ENCODE results near the gene ACAA1. TPM values are rescaled to one million over a fixed set of nuclear protein-coding genes. Genes with fewer than 3 reads are reported as not detected.
A peak's percentile ranks its signal among the peaks of the same experiment; 100 is the strongest.

Gene ACAA1
- total and polyA plus RNA-seq, 12 donors: 76.4 to 136 (median 117) TPM

GRCh38 chr3:38129058-38129457 is 7.9 kb downstream of the ACAA1 start:
- TF ChIP-seq CTCF (IDR thresholded peaks at IDR 0.05): no peak
- Histone ChIP-seq H3K4me3 (no peak overlapping the region), H3K4me1 (peaks cover 0 to 53% (median 25%) of the 10 kb centered on the region in 9 donors), H3K27me3 (no peaks in the 10 kb centered on the region), H3K9me3 (no peaks in the 10 kb centered on the region), H3K27ac (peak overlapping the region in 7 of 10 donors; percentile 3 to 63 (median 46)), H3K36me3 (peaks cover 0 to 100% (median 77%) of the 10 kb centered on the region in 9 donors)
- ATAC-seq (peak in 7 of 8 donors; percentile 9 to 65 (median 57)), DNase-seq (peak in 1 of 2 donors; percentile 30)
- intact Hi-C loops (cut with DNase I): loop anchor here in 1 of 10 donors (10.0 kb wide), 1 partner anchor 346 kb away; no protein-coding TSS in a partner anchor
- WGBS, 2 donors: 78 to 84% methylated on average over 5 of the region's 5 CpGs

GRCh38 chr3:38128303-38128655 is 8.6 kb downstream of the ACAA1 start:
- H3K9me3 ChIP-seq: no peaks in the 10 kb centered on the region
- intact Hi-C loops (cut with DNase I): loop anchor here in 1 of 10 donors (10.0 kb wide), 1 partner anchor 347 kb away; no protein-coding TSS in a partner anchor
- TF ChIP-seq CTCF (IDR thresholded peaks at IDR 0.05): no peak
- no peak for ATAC-seq
- DNase-seq: no peak
- H3K27ac ChIP-seq: peak overlapping the region in 8 of 10 donors; percentile 3 to 62 (median 40)
- H3K27me3 ChIP-seq: no peaks in the 10 kb centered on the region
- peaks cover 0 to 100% (median 73%) of the 10 kb centered on the region in 9 donors for H3K36me3 ChIP-seq
- H3K4me3 ChIP-seq: no peak overlapping the region
- H3K4me1 ChIP-seq: peaks cover 0 to 46% (median 23%) of the 10 kb centered on the region in 9 donors
- WGBS, 2 donors: 94 to 96% methylated on average over 1 of the region's 1 CpG

GRCh38 chr3:38127611-38128302 is 9.2 kb downstream of the ACAA1 start:
- Histone ChIP-seq H3K27ac (peak overlapping the region in 8 of 10 donors; percentile 3 to 62 (median 40)), H3K36me3 (peaks cover 0 to 100% (median 73%) of the 10 kb centered on the region in 9 donors), H3K4me3 (no peak overlapping the region), H3K27me3 (no peaks in the 10 kb centered on the region), H3K9me3 (no peaks in the 10 kb centered on the region), H3K4me1 (peaks cover 0 to 46% (median 23%) of the 10 kb centered on the region in 9 donors)
- no peak for TF ChIP-seq CTCF (IDR thresholded peaks at IDR 0.05)
- DNase-seq (no peak), ATAC-seq (peak in 6 of 8 donors; percentile 13 to 52 (median 32))
- intact Hi-C loops (cut with DNase I): loop anchor here in 1 of 10 donors (10.0 kb wide), 1 partner anchor 347 kb away; no protein-coding TSS in a partner anchor
- 72 to 75% methylated on average over 4 of the region's 4 CpGs for WGBS, 2 donors

- WGBS, 2 donors: 94 to 98% methylated on average over 6 of the region's 6 CpGs
- DNase-seq (no peak), ATAC-seq (no peak)
- H3K27ac ChIP-seq: no peak overlapping the region
- H3K4me1 ChIP-seq: peaks cover 0 to 41% (median 19%) of the 10 kb centered on the region in 9 donors
- H3K27me3 ChIP-seq: no peaks in the 10 kb centered on the region
- H3K9me3 ChIP-seq: no peaks in the 10 kb centered on the region
- H3K36me3 ChIP-seq: peaks cover 0 to 100% (median 75%) of the 10 kb centered on the region in 9 donors
- H3K4me3 ChIP-seq: no peak overlapping the region
- intact Hi-C loops (cut with DNase I): loop anchor here in 1 of 10 donors (10.0 kb wide), 1 partner anchor 348 kb away; no protein-coding TSS in a partner anchor
- no peak for TF ChIP-seq CTCF (IDR thresholded peaks at IDR 0.05)
Observed at GRCh38 chr3:38126121-38126892, 10.6 kb downstream of the ACAA1 start.
